PFSK-1 (cell line): ENCODE data around the gene SLC2A4RG. TPM values are rescaled to one million over a fixed set of nuclear protein-coding genes. Genes with fewer than 3 reads are reported as not detected.

Experiments used
- FOXP2 ChIP-seq: optimal IDR thresholded peaks from 2 replicates; pipeline ENCODE3; 2011; ENCODE audit warnings: borderline replicate concordance, control low read depth, inconsistent platforms; ENCODE audit not compliant: insufficient read depth; ENCODE audit errors: extremely low read length, extremely low read depth
- POLR2AphosphoS5 ChIP-seq: IDR thresholded peaks from 2 replicates; pipeline ENCODE4 v1.6.1; 2012; ENCODE audit warnings: low read depth, mild to moderate bottlenecking, control low read depth, low read length, moderate library complexity
- SIN3A ChIP-seq: IDR thresholded peaks from 2 replicates; pipeline ENCODE4 v1.6.1; 2012; ENCODE audit warnings: mild to moderate bottlenecking, low read length, moderate library complexity, borderline replicate concordance; ENCODE audit not compliant: insufficient read depth
- TAF1 ChIP-seq: IDR thresholded peaks from 2 replicates; pipeline ENCODE4 v1.6.1; 2012; ENCODE audit warnings: low read length, control low read depth, borderline replicate concordance; ENCODE audit not compliant: insufficient read depth
- polyA plus RNA-seq: library from polyadenylated mRNA; unstranded; fragments of >200 nt; gene quantifications from one replicate; pipeline ENCODE4 v1.2.1, GENCODE V29; 2012; ENCODE audit warnings: low read depth, missing spikeins; ENCODE audit not compliant: insufficient read length
- TF ChIP-seq, protein P1 (sequence below), 2 experiments: IDR thresholded peaks; 2 replicates each; pipeline versions ENCODE4 v1.6.1 to v1.8.0; 2011 to 2012; ENCODE audit warnings: low read depth in 2 of 2, low read length in 2 of 2, control low read depth in 1 of 2, inconsistent platforms in 1 of 2, mild to moderate bottlenecking in 1 of 2, moderate library complexity in 1 of 2; ENCODE audit not compliant: insufficient read depth in 1 of 2

Gene SLC2A4RG, protein sequence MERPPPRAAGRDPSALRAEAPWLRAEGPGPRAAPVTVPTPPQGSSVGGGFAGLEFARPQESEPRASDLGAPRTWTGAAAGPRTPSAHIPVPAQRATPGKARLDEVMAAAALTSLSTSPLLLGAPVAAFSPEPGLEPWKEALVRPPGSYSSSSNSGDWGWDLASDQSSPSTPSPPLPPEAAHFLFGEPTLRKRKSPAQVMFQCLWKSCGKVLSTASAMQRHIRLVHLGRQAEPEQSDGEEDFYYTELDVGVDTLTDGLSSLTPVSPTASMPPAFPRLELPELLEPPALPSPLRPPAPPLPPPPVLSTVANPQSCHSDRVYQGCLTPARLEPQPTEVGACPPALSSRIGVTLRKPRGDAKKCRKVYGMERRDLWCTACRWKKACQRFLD
- 295 TPM for polyA plus RNA-seq

DNA sequence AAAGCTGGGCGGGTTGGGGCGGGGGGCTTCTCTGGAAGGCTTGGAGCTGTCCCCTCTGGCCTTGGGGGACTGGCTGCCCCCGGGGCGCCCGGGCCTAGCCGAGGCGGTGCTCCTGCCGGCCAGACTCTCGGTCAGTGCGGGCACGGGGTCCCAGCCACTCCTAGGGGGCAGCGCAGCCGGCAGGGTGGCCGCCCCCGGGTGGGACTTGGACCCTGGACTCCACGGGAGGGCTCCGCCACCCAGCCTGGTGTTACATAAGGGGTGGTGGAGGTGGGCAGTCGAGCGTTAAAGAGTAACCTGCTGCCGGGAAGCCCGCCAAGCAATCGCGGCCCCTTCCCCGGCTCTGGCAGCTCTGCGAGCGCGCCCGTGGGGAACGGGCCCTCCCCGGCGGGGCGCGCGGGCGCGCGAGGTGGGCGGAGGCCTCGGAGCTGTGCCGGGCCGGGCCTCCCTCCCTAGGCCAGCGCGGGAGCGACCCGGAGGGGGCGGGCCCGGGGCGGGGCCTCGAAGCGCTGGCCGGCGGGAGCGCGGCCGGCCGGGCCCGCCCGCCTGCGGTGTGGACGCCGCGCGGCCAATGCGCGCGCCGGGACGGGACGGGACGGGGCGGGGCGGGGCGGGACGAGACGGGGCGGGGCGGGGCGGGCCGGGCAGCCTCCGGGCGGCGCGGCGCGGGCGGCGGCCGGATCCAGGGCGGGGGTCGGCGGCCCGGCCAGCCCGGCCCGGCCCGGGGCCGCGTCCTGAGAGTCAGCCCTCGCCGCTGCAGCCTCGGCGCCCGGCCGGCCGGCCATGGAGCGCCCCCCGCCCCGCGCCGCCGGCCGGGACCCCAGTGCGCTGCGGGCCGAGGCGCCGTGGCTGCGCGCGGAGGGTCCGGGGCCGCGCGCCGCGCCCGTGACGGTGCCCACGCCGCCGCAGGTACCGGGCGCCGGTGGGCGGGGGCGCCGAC lies at the start of gene SLC2A4RG:
SLC2A4RG (plus strand) TSS at position 647 of the 940 bp plus-strand sequence; CDS start at position 784, 137 bp downstream.
- TF ChIP-seq SIN3A, result no peak
- no peak for TF ChIP-seq TAF1
- TF ChIP-seq FOXP2, result peak; percentile 15
- TF ChIP-seq POLR2AphosphoS5, result 0 out of 2 replicates have a peak, but pooled peaks have one; percentile 19
- TF ChIP-seq, protein P1, sequence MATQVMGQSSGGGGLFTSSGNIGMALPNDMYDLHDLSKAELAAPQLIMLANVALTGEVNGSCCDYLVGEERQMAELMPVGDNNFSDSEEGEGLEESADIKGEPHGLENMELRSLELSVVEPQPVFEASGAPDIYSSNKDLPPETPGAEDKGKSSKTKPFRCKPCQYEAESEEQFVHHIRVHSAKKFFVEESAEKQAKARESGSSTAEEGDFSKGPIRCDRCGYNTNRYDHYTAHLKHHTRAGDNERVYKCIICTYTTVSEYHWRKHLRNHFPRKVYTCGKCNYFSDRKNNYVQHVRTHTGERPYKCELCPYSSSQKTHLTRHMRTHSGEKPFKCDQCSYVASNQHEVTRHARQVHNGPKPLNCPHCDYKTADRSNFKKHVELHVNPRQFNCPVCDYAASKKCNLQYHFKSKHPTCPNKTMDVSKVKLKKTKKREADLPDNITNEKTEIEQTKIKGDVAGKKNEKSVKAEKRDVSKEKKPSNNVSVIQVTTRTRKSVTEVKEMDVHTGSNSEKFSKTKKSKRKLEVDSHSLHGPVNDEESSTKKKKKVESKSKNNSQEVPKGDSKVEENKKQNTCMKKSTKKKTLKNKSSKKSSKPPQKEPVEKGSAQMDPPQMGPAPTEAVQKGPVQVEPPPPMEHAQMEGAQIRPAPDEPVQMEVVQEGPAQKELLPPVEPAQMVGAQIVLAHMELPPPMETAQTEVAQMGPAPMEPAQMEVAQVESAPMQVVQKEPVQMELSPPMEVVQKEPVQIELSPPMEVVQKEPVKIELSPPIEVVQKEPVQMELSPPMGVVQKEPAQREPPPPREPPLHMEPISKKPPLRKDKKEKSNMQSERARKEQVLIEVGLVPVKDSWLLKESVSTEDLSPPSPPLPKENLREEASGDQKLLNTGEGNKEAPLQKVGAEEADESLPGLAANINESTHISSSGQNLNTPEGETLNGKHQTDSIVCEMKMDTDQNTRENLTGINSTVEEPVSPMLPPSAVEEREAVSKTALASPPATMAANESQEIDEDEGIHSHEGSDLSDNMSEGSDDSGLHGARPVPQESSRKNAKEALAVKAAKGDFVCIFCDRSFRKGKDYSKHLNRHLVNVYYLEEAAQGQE (IDR thresholded peaks at IDR 0.05; ENCODE audit: insufficient read depth in 1 of 2, low read depth in 2 of 2, low read length in 2 of 2), result no peak

DNA sequence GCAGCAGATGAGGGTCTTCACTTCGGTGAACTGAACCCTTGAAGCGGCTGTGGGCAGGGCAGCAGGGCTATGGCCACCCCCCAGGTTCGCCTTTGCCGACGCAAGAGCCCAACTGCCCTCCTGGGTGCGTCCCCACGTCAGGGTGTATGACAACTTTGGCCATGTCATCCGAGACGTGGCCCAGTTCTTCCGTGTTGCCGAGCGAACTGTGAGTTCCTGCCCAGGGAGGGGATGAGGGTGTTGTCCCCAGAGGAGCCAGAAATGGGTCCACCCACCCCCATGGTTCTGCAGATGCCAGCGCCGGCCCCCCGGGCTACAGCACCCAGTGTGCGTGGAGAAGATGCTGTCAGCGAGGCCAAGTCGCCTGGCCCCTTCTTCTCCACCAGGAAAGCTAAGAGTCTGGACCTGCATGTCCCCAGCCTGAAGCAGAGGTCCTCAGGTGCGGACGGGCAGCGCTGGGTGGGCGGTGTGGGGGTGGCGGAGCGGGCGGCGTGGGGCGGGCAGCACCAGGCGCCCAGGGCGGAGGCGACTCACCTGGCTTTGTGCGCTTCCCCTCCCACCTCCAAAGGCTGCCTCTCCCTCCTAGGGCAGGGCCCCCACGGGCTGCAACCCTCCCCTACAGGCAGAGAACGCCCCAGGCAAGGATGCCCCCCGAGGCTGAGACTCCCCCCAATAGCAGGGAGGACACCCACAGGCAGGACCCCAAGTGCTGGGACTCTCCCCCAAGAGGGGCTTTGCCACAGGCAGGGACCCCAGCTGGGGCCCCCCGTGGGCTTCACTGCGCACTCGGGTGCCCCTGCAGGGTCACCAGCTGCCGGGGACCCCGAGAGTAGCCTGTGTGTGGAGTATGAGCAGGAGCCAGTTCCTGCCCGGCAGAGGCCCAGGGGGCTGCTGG lies 49.3 kb upstream of the SLC2A4RG start:
- TF ChIP-seq, protein P1 (IDR thresholded peaks at IDR 0.05; ENCODE audit: insufficient read depth in 1 of 2, low read depth in 2 of 2, low read length in 2 of 2), result no peak
- TF ChIP-seq FOXP2 (no peak), TAF1 (no peak), POLR2AphosphoS5 (no peak), SIN3A (no peak)

DNA sequence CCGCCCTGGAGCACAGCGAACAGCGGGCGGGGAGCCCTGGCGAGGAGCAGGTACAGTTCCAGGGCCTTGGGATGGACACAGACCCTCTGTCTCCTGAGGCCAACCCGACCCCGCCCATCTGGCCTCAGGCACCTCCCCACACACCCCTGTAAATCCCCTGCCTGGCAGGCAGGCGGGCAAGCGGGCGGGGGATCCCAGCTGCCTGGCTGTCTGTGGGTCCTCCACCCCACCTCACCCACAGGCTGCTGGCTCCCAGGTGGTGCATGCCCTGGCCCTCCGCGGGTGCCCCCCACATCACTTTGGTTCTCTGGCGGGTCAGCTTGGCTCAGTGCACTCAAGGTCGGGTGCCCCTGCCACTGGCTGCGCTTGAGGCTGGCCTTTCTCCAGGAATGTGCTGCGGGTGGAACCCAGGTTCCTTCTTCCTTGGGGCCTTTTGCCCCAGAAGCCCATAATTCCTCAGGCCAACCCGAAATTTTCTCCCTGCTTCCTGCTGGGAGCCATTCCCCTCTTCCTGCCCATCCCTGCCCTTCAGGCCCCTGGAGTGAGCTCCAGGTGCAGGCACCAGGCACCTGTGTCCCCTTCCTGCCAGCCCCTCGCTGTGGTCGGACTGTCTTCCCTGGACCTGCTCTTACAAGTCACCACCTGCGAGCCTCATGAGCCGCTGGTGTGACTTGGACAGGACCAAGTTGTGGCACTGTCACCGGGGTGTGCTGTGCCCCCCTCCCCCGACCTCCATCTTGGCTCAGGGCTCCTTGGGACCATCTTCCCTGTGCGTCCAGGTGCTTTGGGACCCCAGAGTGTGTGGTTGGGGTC lies 48.5 kb upstream of the SLC2A4RG start:
- TF ChIP-seq SIN3A (no peak), POLR2AphosphoS5 (no peak), TAF1 (no peak)
- TF ChIP-seq, protein P1 (IDR thresholded peaks at IDR 0.05; ENCODE audit: insufficient read depth in 1 of 2, low read depth in 2 of 2, low read length in 2 of 2), result no peak

DNA sequence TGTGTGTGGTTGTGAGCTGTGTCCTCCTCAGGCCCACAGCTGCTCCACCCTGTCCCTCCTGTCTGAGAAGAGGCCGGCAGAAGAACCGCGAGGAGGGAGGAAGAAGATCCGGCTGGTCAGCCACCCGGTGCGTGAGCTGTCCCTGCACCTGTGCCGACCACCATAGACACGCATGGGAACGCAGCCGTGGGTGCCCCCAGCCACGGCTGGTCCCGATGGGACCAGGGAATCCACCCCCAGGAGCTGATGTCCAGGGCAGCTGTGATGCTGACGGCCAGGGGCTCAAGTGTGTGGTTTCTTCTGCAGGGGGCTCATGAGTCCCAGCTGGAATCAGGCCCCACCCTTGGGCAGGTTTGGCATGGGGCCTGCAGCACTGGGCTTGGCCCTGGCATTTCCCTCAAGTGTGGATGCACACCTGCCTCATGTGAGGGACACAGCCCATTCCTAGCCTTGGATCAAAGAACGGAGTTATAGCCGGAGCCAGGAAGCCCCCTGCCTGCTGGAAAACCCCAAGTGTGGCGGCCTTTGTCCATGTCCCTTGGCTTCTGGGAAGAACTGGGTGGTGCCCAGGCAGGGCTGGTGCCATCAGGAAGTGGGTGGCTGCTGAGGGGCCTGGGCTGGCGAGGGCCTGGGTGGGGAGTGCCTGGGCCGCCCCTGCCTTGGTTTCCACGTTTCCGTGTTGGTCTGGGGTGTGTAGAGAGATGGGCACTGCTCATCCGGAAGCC lies 47.7 kb upstream of the SLC2A4RG start:
- TF ChIP-seq FOXP2, result no peak
- TF ChIP-seq, protein P1 (IDR thresholded peaks at IDR 0.05; ENCODE audit: insufficient read depth in 1 of 2, low read depth in 2 of 2, low read length in 2 of 2), result no peak
- no peak for TF ChIP-seq SIN3A
- no peak for TF ChIP-seq POLR2AphosphoS5
- TF ChIP-seq TAF1, result no peak
